ENCODE measurements around the gene VSIG2.

VSIG2 gene, protein sequence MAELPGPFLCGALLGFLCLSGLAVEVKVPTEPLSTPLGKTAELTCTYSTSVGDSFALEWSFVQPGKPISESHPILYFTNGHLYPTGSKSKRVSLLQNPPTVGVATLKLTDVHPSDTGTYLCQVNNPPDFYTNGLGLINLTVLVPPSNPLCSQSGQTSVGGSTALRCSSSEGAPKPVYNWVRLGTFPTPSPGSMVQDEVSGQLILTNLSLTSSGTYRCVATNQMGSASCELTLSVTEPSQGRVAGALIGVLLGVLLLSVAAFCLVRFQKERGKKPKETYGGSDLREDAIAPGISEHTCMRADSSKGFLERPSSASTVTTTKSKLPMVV

DNA sequence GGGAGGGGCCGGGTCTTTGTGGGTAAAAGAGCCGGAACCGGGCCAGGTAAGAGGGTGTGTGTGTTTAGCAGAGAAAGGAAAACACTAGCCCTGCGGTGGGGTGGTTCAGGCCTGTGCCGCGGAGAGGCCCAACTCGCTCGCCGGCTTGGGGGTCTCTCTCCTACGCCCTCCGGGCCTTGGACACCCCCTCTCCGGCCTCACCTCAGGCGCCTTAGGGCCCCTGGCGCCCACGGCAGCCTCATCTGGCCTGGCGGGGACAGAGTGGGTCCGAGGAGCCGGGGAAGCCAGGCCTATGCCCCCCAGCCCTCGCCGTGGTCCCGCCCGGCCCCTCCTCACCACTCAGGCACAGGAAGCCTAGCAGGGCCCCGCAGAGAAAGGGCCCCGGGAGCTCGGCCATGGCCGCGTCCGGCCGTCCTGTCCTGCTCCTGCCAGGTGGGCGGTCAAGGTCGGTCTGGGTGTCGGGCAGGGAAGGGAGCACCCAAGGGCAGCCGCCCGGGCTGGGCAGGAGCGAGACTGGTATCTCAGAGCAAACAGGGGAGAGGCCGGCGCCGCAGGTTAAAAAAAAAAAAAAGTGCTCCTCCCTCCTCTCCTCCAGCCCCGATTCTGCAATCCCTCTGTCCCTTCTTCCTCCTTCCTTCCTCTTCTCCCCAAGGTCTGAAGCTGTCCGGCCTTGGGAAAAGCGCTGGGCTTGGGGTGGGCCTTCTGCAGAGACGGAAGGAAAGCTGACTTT lies at the start of gene VSIG2:
VSIG2 (minus strand) TSS at position 515 of the 730 bp plus-strand sequence; CDS start at position 397, 118 bp downstream.
- Histone ChIP-seq H3K4me2 (ENCODE audit: low read length) (no peak within 1 kb of the TSS), H3K9ac (ENCODE audit: low read length) (no peak within 1 kb of the TSS), H2AFZ (ENCODE audit: low read length) (no peak within 1 kb of the TSS), H4K20me1 (ENCODE audit: insufficient read depth, low read length) (no peaks in the 10 kb centered on the region), H3K4me3 (ENCODE audit: low read depth, low read length, poor library complexity, severe bottlenecking) (no peak within 1 kb of the TSS), H3K79me2 (ENCODE audit: insufficient read depth, low read length) (no peaks in the 10 kb centered on the region), H3K9me3 (ENCODE audit: low read length) (no peaks in the 10 kb centered on the region), H3F3A (ENCODE audit: insufficient read depth, low read length) (no peaks in the 10 kb centered on the region), H3K36me3 (ENCODE audit: insufficient read depth, low read length) (no peaks in the 10 kb centered on the region), H3K9me2 (ENCODE audit: low read depth, low read length) (no peaks in the 10 kb centered on the region), H3K27ac (ENCODE audit: low read depth, low read length, poor library complexity, severe bottlenecking) (no peak within 1 kb of the TSS), H3K27me3 (ENCODE audit: insufficient read depth, low read length) (0 out of 2 replicates have a peak, but pooled peaks cover 2% of the 10 kb centered on the region), H3K4me1 (ENCODE audit: insufficient read depth, low read length, severe bottlenecking) (no peaks in the 10 kb centered on the region)
- TF ChIP-seq, protein P1, sequence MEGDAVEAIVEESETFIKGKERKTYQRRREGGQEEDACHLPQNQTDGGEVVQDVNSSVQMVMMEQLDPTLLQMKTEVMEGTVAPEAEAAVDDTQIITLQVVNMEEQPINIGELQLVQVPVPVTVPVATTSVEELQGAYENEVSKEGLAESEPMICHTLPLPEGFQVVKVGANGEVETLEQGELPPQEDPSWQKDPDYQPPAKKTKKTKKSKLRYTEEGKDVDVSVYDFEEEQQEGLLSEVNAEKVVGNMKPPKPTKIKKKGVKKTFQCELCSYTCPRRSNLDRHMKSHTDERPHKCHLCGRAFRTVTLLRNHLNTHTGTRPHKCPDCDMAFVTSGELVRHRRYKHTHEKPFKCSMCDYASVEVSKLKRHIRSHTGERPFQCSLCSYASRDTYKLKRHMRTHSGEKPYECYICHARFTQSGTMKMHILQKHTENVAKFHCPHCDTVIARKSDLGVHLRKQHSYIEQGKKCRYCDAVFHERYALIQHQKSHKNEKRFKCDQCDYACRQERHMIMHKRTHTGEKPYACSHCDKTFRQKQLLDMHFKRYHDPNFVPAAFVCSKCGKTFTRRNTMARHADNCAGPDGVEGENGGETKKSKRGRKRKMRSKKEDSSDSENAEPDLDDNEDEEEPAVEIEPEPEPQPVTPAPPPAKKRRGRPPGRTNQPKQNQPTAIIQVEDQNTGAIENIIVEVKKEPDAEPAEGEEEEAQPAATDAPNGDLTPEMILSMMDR (IDR thresholded peaks at IDR 0.05; ENCODE audit: low read length), result no peak
- TF ChIP-seq EZH2 (IDR thresholded peaks at IDR 0.05; ENCODE audit: borderline replicate concordance, low read length), result no peak

DNA sequence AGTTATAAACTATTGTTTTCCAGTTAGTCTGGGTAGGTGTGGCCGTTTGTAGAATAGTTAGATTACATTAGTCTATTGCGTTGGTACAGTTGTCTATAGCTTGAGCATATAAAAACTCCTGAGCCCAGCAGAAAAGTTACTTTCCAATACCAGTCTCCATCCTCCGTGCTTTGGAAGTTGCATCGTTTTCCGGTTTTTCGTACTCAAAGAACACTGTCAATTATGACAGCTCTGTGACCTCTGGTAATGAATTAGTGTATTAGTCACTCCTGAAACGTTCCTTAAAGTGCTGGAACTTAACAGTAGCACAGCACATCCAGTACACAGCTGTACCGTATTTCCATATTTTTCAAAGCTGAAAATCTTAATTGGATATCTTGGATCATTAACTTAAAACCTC lies 49.0 kb upstream of the VSIG2 start:
- Histone ChIP-seq H3K27me3 (ENCODE audit: insufficient read depth, low read length) (no peaks in the 10 kb centered on the region), H2AFZ (ENCODE audit: low read length) (no peak overlapping the region; the same call in 1 of the 2 replicates), H3K9me2 (ENCODE audit: low read depth, low read length) (no peaks in the 10 kb centered on the region), H3K4me2 (ENCODE audit: low read length) (peak overlapping the region; percentile 71), H3K4me3 (ENCODE audit: low read depth, low read length, poor library complexity, severe bottlenecking) (peak overlapping the region; percentile 88), H3K27ac (ENCODE audit: low read depth, low read length, poor library complexity, severe bottlenecking) (no peak overlapping the region), H3F3A (ENCODE audit: insufficient read depth, low read length) (no peaks in the 10 kb centered on the region), H4K20me1 (ENCODE audit: insufficient read depth, low read length) (no peaks in the 10 kb centered on the region), H3K9me3 (ENCODE audit: low read length) (no peaks in the 10 kb centered on the region), H3K79me2 (ENCODE audit: insufficient read depth, low read length) (no peaks in the 10 kb centered on the region), H3K4me1 (ENCODE audit: insufficient read depth, low read length, severe bottlenecking) (peaks cover 16% of the 10 kb centered on the region), H3K36me3 (ENCODE audit: insufficient read depth, low read length) (no peaks in the 10 kb centered on the region), H3K9ac (ENCODE audit: low read length) (peak overlapping the region; percentile 85; the same call in 1 of the 2 replicates)
- no peak for TF ChIP-seq EZH2 (IDR thresholded peaks at IDR 0.05; ENCODE audit: borderline replicate concordance, low read length)
- TF ChIP-seq, protein P1 (IDR thresholded peaks at IDR 0.05; ENCODE audit: low read length), result no peak

DNA sequence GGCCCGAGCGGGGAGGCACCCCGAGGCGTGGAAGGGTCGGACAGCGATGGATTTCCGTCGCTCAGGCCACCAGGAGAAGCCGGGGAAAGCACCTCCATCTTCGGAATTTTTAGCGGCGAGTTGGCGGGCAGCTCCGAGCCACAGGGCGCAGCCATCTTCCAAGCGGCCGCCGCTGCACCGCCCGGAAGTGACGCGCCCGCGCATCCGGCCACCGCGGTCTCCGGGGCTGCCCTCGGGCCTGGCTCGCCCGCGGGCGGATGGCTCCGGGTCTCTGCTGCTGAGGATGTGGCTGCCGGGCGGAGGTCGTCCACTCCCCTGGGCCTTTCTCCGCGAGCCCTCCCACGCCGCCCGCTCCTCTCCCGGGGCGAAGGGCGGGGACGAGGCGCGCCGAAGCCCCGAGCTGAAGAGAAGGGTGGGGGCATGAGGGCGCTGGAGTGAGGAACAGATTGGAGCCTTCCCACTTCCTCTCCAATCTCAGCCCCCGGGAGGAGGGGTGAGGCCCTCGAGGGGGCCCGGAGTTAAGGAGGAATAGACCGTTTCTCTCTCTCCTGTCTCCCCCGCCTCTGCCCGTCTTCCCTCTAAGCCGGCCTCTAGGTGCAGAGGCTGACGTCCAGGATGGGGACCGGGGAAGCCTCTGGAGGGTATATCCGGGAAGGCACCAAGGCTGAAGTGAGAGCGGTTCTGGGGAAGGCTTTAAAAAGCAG lies 48.3 kb upstream of the VSIG2 start, which contains the start of gene MSANTD2:
MSANTD2 (minus strand) TSS at position 181 of the 704 bp plus-strand sequence; CDS start at position 155, 26 bp downstream.
- Histone ChIP-seq H3K79me2 (ENCODE audit: insufficient read depth, low read length) (no peaks in the 10 kb centered on the region), H3K4me1 (ENCODE audit: insufficient read depth, low read length, severe bottlenecking) (peaks cover 16% of the 10 kb centered on the region), H2AFZ (ENCODE audit: low read length) (peak within 1 kb of the TSS; percentile 16), H3K27ac (ENCODE audit: low read depth, low read length, poor library complexity, severe bottlenecking) (no peak within 1 kb of the TSS), H3K4me2 (ENCODE audit: low read length) (peak within 1 kb of the TSS; percentile 71), H4K20me1 (ENCODE audit: insufficient read depth, low read length) (no peaks in the 10 kb centered on the region), H3K4me3 (ENCODE audit: low read depth, low read length, poor library complexity, severe bottlenecking) (peak within 1 kb of the TSS; percentile 88), H3K9me3 (ENCODE audit: low read length) (no peaks in the 10 kb centered on the region), H3K9ac (ENCODE audit: low read length) (peak within 1 kb of the TSS; percentile 85), H3K27me3 (ENCODE audit: insufficient read depth, low read length) (no peaks in the 10 kb centered on the region), H3F3A (ENCODE audit: insufficient read depth, low read length) (no peaks in the 10 kb centered on the region), H3K36me3 (ENCODE audit: insufficient read depth, low read length) (no peaks in the 10 kb centered on the region), H3K9me2 (ENCODE audit: low read depth, low read length) (no peaks in the 10 kb centered on the region)
- TF ChIP-seq EZH2 (IDR thresholded peaks at IDR 0.05; ENCODE audit: borderline replicate concordance, low read length), result no peak
- TF ChIP-seq, protein P1 (IDR thresholded peaks at IDR 0.05; ENCODE audit: low read length), result no peak; the same call in 1 of the 2 replicates
